ENCODE data around the gene ZDHHC22.

Gene ZDHHC22

DNA sequence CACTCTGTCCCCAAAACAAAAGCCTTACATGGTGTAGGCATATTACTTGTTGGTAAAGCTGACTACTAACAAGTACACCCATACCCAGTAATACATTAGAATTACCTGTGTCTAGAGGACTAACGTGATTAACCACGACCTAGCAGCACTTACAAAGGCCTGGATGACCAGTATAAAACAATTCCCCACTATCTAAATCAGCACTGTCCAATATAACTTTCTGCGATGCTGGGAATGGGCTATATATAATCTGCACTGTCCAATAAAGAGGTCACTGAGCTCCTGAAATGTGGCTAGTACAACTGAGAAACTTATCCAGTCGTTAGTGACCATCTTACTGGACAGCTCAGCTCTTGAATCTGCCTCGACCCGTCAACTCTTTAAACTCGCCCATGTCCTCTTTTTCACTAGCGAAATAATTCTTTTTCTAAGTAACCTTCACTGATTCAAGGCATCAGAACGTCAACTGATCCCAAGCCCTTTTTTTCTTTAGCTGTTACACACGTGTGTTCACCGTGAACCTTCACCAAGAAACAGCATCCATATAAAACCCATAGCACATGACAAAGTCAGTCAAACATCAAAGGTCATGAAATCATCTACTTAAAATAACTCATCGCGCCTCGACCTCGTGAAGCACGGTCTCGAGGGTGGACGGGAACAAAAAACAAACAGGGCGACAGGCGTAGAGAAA lies 44.4 kb downstream of the ZDHHC22 start:
- peak overlapping the region; percentile 95 for H3K27ac ChIP-seq (ENCODE audit: insufficient read depth, low read length, poor library complexity, severe bottlenecking)
- H3K36me3 ChIP-seq (ENCODE audit: control insufficient read depth, insufficient read depth, low read length), result no peaks in the 10 kb centered on the region
- DNase-seq, result no peak
- no peaks in the 10 kb centered on the region for H3K9me3 ChIP-seq (ENCODE audit: control insufficient read depth, low read length)
- peak overlapping the region; percentile 48 for H3K4me3 ChIP-seq (ENCODE audit: insufficient read depth, low read depth, low read length, poor library complexity, severe bottlenecking)
- no peaks in the 10 kb centered on the region for H3K27me3 ChIP-seq (replicated peaks; ENCODE audit: control insufficient read depth, insufficient read depth, low read length, poor library complexity, severe bottlenecking)
- peaks cover 14% of the 10 kb centered on the region for H3K4me1 ChIP-seq (ENCODE audit: control insufficient read depth, insufficient read depth, low read length, poor library complexity, severe bottlenecking)

DNA sequence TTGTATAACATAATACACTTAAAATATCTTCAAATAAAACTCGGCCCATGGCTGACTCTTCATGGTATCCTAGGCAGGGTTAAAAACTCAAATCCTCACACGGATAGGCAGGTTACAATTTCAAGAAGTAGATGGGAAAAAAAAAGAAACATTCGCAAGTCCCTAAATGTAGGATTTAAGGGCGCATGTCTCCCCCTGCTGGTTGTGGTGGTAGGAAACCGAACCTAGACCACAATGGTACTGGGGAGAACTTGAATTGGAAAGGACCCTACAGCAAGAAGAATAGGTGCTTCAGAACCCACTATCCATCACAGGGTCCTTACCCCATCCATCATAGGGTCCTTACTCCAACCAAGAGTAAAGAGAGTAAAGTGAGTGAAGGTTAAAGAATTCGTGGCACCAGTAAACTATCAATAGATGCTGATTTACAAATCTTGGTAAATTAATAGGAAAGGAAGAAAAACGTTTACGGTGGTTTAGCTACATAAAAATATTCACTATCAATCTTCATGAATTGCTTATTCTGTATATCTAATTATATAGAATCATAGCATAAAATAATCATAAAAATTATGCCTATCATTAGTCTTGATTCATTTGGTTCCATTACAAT lies 46.8 kb downstream of the ZDHHC22 start:
- no peaks in the 10 kb centered on the region for H3K9me3 ChIP-seq (ENCODE audit: control insufficient read depth, low read length)
- H3K36me3 ChIP-seq (ENCODE audit: control insufficient read depth, insufficient read depth, low read length), result no peaks in the 10 kb centered on the region
- H3K4me1 ChIP-seq (ENCODE audit: control insufficient read depth, insufficient read depth, low read length, poor library complexity, severe bottlenecking), result peaks cover 14% of the 10 kb centered on the region
- no peaks in the 10 kb centered on the region for H3K27me3 ChIP-seq (replicated peaks; ENCODE audit: control insufficient read depth, insufficient read depth, low read length, poor library complexity, severe bottlenecking)
- peak; percentile 42 to 63 (median 57) for DNase-seq
- no peak overlapping the region for H3K4me3 ChIP-seq (ENCODE audit: insufficient read depth, low read depth, low read length, poor library complexity, severe bottlenecking)
- H3K27ac ChIP-seq (ENCODE audit: insufficient read depth, low read length, poor library complexity, severe bottlenecking), result no peak overlapping the region

DNA sequence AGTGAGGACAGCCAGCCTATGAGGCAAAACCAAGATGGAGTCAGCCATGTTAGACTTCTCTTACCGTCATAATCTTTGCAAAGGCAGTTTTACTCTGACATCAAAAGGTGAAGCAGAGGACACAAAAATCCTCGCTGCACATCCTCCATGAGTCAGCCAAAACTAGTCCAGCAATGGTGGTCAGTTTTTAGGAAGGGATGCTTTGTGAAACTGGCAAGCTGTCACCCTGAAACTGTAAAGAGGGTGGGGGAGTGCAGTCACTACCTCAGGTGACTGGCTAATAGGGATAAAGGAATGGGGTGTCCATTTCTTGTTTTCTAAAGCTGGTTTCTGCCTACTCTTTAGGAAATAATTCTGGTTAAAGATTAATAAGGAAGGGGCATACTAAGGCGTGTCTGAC lies 48.9 kb downstream of the ZDHHC22 start:
- Histone ChIP-seq H3K4me1 (ENCODE audit: control insufficient read depth, insufficient read depth, low read length, poor library complexity, severe bottlenecking) (peaks cover 8% of the 10 kb centered on the region), H3K36me3 (ENCODE audit: control insufficient read depth, insufficient read depth, low read length) (no peaks in the 10 kb centered on the region), H3K9me3 (ENCODE audit: control insufficient read depth, low read length) (no peaks in the 10 kb centered on the region), H3K27me3 (replicated peaks; ENCODE audit: control insufficient read depth, insufficient read depth, low read length, poor library complexity, severe bottlenecking) (no peaks in the 10 kb centered on the region), H3K27ac (ENCODE audit: insufficient read depth, low read length, poor library complexity, severe bottlenecking) (no peak overlapping the region), H3K4me3 (ENCODE audit: insufficient read depth, low read depth, low read length, poor library complexity, severe bottlenecking) (no peak overlapping the region)
- no peak for DNase-seq

DNA sequence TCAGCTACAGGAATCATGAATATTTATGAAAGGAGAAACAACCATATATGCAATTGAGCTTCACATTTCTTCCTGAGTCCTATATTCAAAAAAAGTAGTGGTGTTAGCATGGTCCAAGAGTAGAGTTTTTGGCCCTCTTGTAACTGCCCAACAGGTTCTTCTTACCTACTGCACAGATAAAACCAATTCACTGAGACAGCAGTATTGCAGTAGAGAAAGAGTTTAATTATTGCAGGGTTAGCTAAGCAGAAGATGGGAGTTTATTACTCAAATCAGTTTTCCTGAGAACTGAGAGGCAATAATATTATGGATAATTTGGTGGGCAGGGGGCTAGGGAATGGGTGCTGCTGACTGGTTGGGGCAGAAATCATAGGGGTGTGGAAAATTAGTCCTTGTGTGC lies 50.1 kb downstream of the ZDHHC22 start:
- Histone ChIP-seq H3K4me3 (ENCODE audit: insufficient read depth, low read depth, low read length, poor library complexity, severe bottlenecking) (no peak overlapping the region), H3K27me3 (replicated peaks; ENCODE audit: control insufficient read depth, insufficient read depth, low read length, poor library complexity, severe bottlenecking) (no peaks in the 10 kb centered on the region), H3K27ac (ENCODE audit: insufficient read depth, low read length, poor library complexity, severe bottlenecking) (no peak overlapping the region), H3K36me3 (ENCODE audit: control insufficient read depth, insufficient read depth, low read length) (no peaks in the 10 kb centered on the region), H3K9me3 (ENCODE audit: control insufficient read depth, low read length) (no peaks in the 10 kb centered on the region), H3K4me1 (ENCODE audit: control insufficient read depth, insufficient read depth, low read length, poor library complexity, severe bottlenecking) (no peaks in the 10 kb centered on the region)
- no peak for DNase-seq

DNA sequence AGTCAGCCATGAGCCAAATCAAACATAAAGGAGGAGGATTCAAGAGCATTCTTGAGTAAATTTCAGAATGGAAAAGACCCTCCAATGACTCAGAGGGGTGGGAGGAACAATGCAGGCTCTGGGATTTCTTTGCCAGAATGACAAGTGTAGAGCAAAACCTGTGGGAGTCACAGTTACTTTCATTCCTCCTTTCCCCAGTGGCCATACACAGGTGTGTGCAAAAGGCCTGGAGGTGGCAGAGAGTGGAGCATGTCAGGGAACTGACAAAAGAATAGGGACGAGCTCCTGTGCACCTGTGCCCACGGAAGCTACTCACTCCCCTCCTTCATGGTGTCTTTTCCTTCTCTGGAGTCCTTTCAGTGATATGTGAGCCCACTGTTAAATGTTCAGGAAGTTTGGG lies 52.9 kb downstream of the ZDHHC22 start:
- Histone ChIP-seq H3K4me1 (ENCODE audit: control insufficient read depth, insufficient read depth, low read length, poor library complexity, severe bottlenecking) (no peaks in the 10 kb centered on the region), H3K4me3 (ENCODE audit: insufficient read depth, low read depth, low read length, poor library complexity, severe bottlenecking) (no peak overlapping the region), H3K27ac (ENCODE audit: insufficient read depth, low read length, poor library complexity, severe bottlenecking) (no peak overlapping the region), H3K27me3 (replicated peaks; ENCODE audit: control insufficient read depth, insufficient read depth, low read length, poor library complexity, severe bottlenecking) (no peaks in the 10 kb centered on the region), H3K36me3 (ENCODE audit: control insufficient read depth, insufficient read depth, low read length) (no peaks in the 10 kb centered on the region), H3K9me3 (ENCODE audit: control insufficient read depth, low read length) (no peaks in the 10 kb centered on the region)
- DNase-seq, result no peak

DNA sequence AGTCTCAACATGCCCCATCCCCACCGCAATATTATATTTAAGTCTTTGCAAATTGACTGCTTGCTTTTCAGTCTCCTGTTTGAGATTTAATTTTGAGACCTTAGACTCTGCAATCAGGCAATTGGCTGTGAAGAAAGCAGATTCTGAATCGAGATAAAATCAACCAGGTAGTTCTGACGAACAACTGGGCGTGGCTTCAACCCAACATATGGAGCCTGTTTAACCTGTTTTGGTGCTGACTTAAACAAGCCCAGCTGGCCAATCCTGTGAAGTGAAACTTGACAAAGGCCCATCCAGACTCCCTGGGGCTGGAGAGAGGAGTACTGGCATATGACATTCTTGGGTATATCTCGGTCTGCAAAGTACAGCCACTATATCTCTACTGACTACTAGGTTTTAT lies 53.4 kb downstream of the ZDHHC22 start:
- Histone ChIP-seq H3K27me3 (replicated peaks; ENCODE audit: control insufficient read depth, insufficient read depth, low read length, poor library complexity, severe bottlenecking) (no peaks in the 10 kb centered on the region), H3K4me1 (ENCODE audit: control insufficient read depth, insufficient read depth, low read length, poor library complexity, severe bottlenecking) (no peaks in the 10 kb centered on the region), H3K27ac (ENCODE audit: insufficient read depth, low read length, poor library complexity, severe bottlenecking) (no peak overlapping the region), H3K4me3 (ENCODE audit: insufficient read depth, low read depth, low read length, poor library complexity, severe bottlenecking) (no peak overlapping the region), H3K36me3 (ENCODE audit: control insufficient read depth, insufficient read depth, low read length) (no peaks in the 10 kb centered on the region), H3K9me3 (ENCODE audit: control insufficient read depth, low read length) (no peaks in the 10 kb centered on the region)
- no peak for DNase-seq

DNA sequence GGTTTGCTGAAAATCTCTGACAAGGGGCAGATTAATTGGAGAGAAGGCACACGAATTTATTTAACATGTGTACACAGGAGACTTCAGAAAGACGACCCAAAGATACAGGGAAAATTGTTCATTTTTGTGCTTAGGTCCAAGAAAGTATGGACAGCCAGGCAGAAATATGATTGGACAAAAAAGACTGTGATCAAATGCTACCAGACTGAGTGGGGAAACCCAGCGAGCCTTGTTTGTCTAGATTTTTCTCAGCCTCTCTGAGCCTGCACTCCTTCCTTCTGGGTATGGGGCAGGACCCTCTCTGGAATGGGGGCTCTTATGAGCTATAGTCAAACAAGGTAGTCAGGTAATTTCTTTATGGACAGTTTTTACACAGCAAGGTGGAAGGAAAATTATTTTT lies 54.0 kb downstream of the ZDHHC22 start:
- Histone ChIP-seq H3K36me3 (ENCODE audit: control insufficient read depth, insufficient read depth, low read length) (no peaks in the 10 kb centered on the region), H3K27ac (ENCODE audit: insufficient read depth, low read length, poor library complexity, severe bottlenecking) (no peak overlapping the region)

DNA sequence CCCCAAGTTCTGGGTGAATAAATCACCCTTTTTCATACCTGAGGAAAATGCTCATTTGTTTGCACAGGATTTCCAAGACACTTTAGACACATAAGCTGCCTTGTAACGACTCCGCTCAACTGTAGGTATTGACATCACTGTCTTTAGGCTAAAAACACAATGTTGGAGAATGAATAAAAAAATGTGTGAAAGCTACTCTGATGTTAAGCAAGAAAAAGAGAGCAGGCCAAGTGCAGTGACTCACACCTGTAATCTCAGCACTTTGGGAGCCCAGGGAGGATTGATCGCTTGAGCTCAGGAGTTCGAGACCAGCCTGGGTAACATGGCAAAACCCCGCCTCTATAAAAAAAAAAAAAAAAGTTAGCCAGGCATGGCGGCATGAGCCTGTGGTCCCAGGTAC lies 54.6 kb downstream of the ZDHHC22 start:
- no peak for DNase-seq
- H3K36me3 ChIP-seq (ENCODE audit: control insufficient read depth, insufficient read depth, low read length), result no peaks in the 10 kb centered on the region

More for the DNA sequence above, 54.0 kb downstream of the ZDHHC22 start:
- DNase-seq, result no peak
- Histone ChIP-seq H3K27me3 (replicated peaks; ENCODE audit: control insufficient read depth, insufficient read depth, low read length, poor library complexity, severe bottlenecking) (no peaks in the 10 kb centered on the region), H3K4me3 (ENCODE audit: insufficient read depth, low read depth, low read length, poor library complexity, severe bottlenecking) (no peak overlapping the region), H3K9me3 (ENCODE audit: control insufficient read depth, low read length) (no peaks in the 10 kb centered on the region), H3K4me1 (ENCODE audit: control insufficient read depth, insufficient read depth, low read length, poor library complexity, severe bottlenecking) (no peaks in the 10 kb centered on the region)

DNA sequence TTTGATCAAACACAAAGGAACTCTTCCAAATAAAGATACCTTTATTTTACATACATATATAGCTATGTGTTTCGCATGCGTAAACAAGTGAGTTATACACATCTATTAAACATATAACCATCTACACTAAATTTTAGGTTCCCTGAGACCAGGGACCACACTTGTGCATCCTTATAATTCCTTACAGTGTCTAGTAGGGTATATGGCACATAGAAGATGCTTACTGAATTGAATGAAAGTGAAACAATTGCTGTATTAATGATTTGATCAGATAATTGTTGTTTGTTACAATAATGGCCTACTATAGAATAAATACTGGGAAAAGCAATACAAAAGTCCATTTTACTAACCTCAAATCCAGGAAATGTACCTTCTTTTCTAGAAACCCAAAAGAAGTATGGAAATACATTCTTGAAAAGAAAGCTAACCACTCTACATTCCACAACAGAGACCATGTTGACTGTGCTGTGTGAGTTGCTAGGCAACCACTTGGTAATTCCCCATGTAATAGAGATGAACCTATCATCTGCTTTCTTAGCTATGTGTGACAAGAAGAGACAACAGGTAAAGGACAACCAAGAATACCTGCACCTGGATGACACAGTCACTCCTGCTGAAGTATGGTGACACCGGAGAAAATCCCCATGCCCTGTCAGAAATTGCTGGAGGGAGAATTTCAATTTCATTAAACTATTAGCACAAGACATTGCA lies 55.4 kb downstream of the ZDHHC22 start:
- DNase-seq, result peak in 1 of 3 donors; percentile 9
- no peaks in the 10 kb centered on the region for H3K4me1 ChIP-seq (ENCODE audit: control insufficient read depth, insufficient read depth, low read length, poor library complexity, severe bottlenecking)
- no peak overlapping the region for H3K4me3 ChIP-seq (ENCODE audit: insufficient read depth, low read depth, low read length, poor library complexity, severe bottlenecking)
- no peaks in the 10 kb centered on the region for H3K27me3 ChIP-seq (replicated peaks; ENCODE audit: control insufficient read depth, insufficient read depth, low read length, poor library complexity, severe bottlenecking)
- H3K36me3 ChIP-seq (ENCODE audit: control insufficient read depth, insufficient read depth, low read length), result no peaks in the 10 kb centered on the region
- H3K9me3 ChIP-seq (ENCODE audit: control insufficient read depth, low read length), result no peaks in the 10 kb centered on the region
- H3K27ac ChIP-seq (ENCODE audit: insufficient read depth, low read length, poor library complexity, severe bottlenecking), result no peak overlapping the region

More for the DNA sequence above, 54.6 kb downstream of the ZDHHC22 start:
- no peaks in the 10 kb centered on the region for H3K9me3 ChIP-seq (ENCODE audit: control insufficient read depth, low read length)
- no peak overlapping the region for H3K4me3 ChIP-seq (ENCODE audit: insufficient read depth, low read depth, low read length, poor library complexity, severe bottlenecking)
- no peaks in the 10 kb centered on the region for H3K4me1 ChIP-seq (ENCODE audit: control insufficient read depth, insufficient read depth, low read length, poor library complexity, severe bottlenecking)
- no peak overlapping the region for H3K27ac ChIP-seq (ENCODE audit: insufficient read depth, low read length, poor library complexity, severe bottlenecking)
- H3K27me3 ChIP-seq (replicated peaks; ENCODE audit: control insufficient read depth, insufficient read depth, low read length, poor library complexity, severe bottlenecking), result no peaks in the 10 kb centered on the region

DNA sequence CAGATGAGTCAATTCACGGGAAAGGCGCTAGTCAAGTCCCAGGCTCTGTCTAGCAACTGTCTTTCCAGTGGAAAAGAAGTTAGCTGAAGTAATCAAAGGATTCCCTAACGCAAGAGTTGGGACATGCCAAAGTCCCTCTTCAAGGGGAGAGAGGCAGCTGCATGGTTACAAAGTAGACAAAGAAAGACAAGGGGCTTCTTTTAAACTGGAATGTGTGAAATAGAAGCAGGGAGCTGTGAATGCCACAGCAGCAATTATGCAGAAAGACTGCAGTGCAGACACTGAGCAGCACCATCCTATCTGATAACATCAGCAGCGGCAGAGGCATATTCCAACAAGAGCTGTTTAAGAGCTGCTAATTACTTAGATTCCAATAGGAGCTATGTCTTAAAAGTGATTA lies 56.1 kb downstream of the ZDHHC22 start:
- no peaks in the 10 kb centered on the region for H3K4me1 ChIP-seq (ENCODE audit: control insufficient read depth, insufficient read depth, low read length, poor library complexity, severe bottlenecking)
- no peaks in the 10 kb centered on the region for H3K27me3 ChIP-seq (replicated peaks; ENCODE audit: control insufficient read depth, insufficient read depth, low read length, poor library complexity, severe bottlenecking)
- H3K4me3 ChIP-seq (ENCODE audit: insufficient read depth, low read depth, low read length, poor library complexity, severe bottlenecking), result no peak overlapping the region
- no peaks in the 10 kb centered on the region for H3K36me3 ChIP-seq (ENCODE audit: control insufficient read depth, insufficient read depth, low read length)
- no peak for DNase-seq
- H3K9me3 ChIP-seq (ENCODE audit: control insufficient read depth, low read length), result no peaks in the 10 kb centered on the region
- H3K27ac ChIP-seq (ENCODE audit: insufficient read depth, low read length, poor library complexity, severe bottlenecking), result no peak overlapping the region
